Lower leg skin (tissue), 3 donors: ENCODE measurements around the gene GSN.

Source experiments
- CTCF ChIP-seq, 3 donors: fragments of 450-650 bp; IDR thresholded peaks; one replicate each; pipeline ENCODE4 v1.5.1; 2016; ENCODE audit warnings: antibody characterized with exemption in 3 of 3, mild to moderate bottlenecking in 3 of 3, moderate library complexity in 2 of 3
- POLR2A ChIP-seq, 2 donors: fragments of 450-650 bp; IDR thresholded peaks; one replicate each; pipeline ENCODE4 v1.6.1; 2016 to 2017; ENCODE audit warnings: antibody characterized with exemption in 2 of 2, mild to moderate bottlenecking in 1 of 2, moderate library complexity in 1 of 2

- no peak for TF ChIP-seq CTCF (IDR thresholded peaks at IDR 0.05)
- TF ChIP-seq POLR2A (IDR thresholded peaks at IDR 0.05) = no peak
Measured at GRCh38 chr9:121354141-121354540, 86.2 kb downstream of the GSN start.
